ENCODE data around the gene SMTNL2. TPM values are rescaled to one million over a fixed set of nuclear protein-coding genes. Genes with fewer than 3 reads are reported as not detected.

The SMTNL2 gene
- polyA plus RNA-seq, 1 of the 3 experiments (the other 2 are of a cell fraction), result not detected

- ChIA-PET POLR2A (no interaction called here), CTCF (interaction anchor here (1.1 to 5.1 kb wide), 5 partner anchors 9 to 43 kb away, joined by 3 to 59 read pairs (median 8); partner anchors contain the start of gene SMTNL2)
- Histone ChIP-seq H3F3A (replicated peaks; ENCODE audit: insufficient read depth) (no peaks in the 10 kb centered on the region), H3K36me3 (replicated peaks in 1 of 2; ENCODE audit: control insufficient read depth in 1 of 2, insufficient read depth in 2 of 2, low read length in 1 of 2) (no peaks in the 10 kb centered on the region), H3K4me2 (no peak overlapping the region), H4K20me1 (ENCODE audit: insufficient read depth) (no peaks in the 10 kb centered on the region), H3K4me1 (ENCODE audit: control insufficient read depth in 1 of 2, insufficient read depth in 2 of 2, low read depth in 1 of 2, low read length in 1 of 2) (no peaks in the 10 kb centered on the region), H3K27ac (ENCODE audit: low read depth in 2 of 2, low read length in 1 of 2) (no peak overlapping the region), H3K9ac (no peak overlapping the region), H3K9me2 (no peaks in the 10 kb centered on the region), H3K27me3 (ENCODE audit: insufficient read depth) (peaks cover 22% of the 10 kb centered on the region; the same call in 1 of the 2 replicates), H2AFZ (ENCODE audit: low read depth) (no peak overlapping the region), H3K79me2 (ENCODE audit: insufficient read depth) (no peaks in the 10 kb centered on the region), H3K9me3 (no peaks in the 10 kb centered on the region), H3K4me3 (ENCODE audit: low read depth in 2 of 2, low read length in 1 of 2) (no peak overlapping the region)
- WGBS (ENCODE audit: low lambda C conversion rate), result 77% methylated on average over 6 of the region's 6 CpGs
- TF ChIP-seq GABPA (IDR thresholded peaks at IDR 0.05; ENCODE audit: low read depth) (no peak), TEAD4 (IDR thresholded peaks at IDR 0.05; ENCODE audit: borderline replicate concordance, insufficient read depth) (no peak), YY1 (IDR thresholded peaks at IDR 0.05; ENCODE audit: low read depth) (no peak), RAD21 (IDR thresholded peaks at IDR 0.05; ENCODE audit: low read length) (no peak), USF2 (IDR thresholded peaks at IDR 0.05; ENCODE audit: borderline replicate concordance, low read depth, low read length) (no peak), MXI1 (IDR thresholded peaks at IDR 0.05; ENCODE audit: low read depth, low read length) (no peak), SIN3A (IDR thresholded peaks at IDR 0.05; ENCODE audit: borderline replicate concordance, low read depth, low read length) (no peak)
- TF ChIP-seq, protein P1, sequence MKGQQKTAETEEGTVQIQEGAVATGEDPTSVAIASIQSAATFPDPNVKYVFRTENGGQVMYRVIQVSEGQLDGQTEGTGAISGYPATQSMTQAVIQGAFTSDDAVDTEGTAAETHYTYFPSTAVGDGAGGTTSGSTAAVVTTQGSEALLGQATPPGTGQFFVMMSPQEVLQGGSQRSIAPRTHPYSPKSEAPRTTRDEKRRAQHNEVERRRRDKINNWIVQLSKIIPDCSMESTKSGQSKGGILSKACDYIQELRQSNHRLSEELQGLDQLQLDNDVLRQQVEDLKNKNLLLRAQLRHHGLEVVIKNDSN (IDR thresholded peaks at IDR 0.05; ENCODE audit: borderline replicate concordance, low read depth), result no peak
- DNase-seq, result no peak
Measured at GRCh38 chr17:4610656-4611055, 26.3 kb downstream of the SMTNL2 start.

- 67% methylated on average over 9 of the region's 9 CpGs for WGBS (ENCODE audit: low lambda C conversion rate)
- no peak for DNase-seq
Measured at GRCh38 chr17:4616476-4616875, 32.1 kb downstream of the SMTNL2 start.

More at GRCh38 chr17:4616476-4616875, 32.1 kb downstream of the SMTNL2 start:
- Histone ChIP-seq H3K9ac (no peak overlapping the region), H3F3A (replicated peaks; ENCODE audit: insufficient read depth) (no peaks in the 10 kb centered on the region), H3K9me3 (no peaks in the 10 kb centered on the region), H3K27me3 (ENCODE audit: insufficient read depth) (peaks cover 11% of the 10 kb centered on the region; the same call in 1 of the 2 replicates), H3K9me2 (no peaks in the 10 kb centered on the region), H3K4me1 (ENCODE audit: control insufficient read depth in 1 of 2, insufficient read depth in 2 of 2, low read depth in 1 of 2, low read length in 1 of 2) (no peaks in the 10 kb centered on the region; a peak in 1 of 4 replicates), H3K4me3 (ENCODE audit: low read depth in 2 of 2, low read length in 1 of 2) (no peak overlapping the region), H4K20me1 (ENCODE audit: insufficient read depth) (no peaks in the 10 kb centered on the region), H2AFZ (ENCODE audit: low read depth) (no peak overlapping the region), H3K36me3 (replicated peaks in 1 of 2; ENCODE audit: control insufficient read depth in 1 of 2, insufficient read depth in 2 of 2, low read length in 1 of 2) (no peaks in the 10 kb centered on the region), H3K27ac (ENCODE audit: low read depth in 2 of 2, low read length in 1 of 2) (no peak overlapping the region), H3K4me2 (no peak overlapping the region), H3K79me2 (ENCODE audit: insufficient read depth) (no peaks in the 10 kb centered on the region)
- CTCF ChIA-PET, result interaction anchor here (1.0 to 3.7 kb wide), 6 partner anchors 9 to 49 kb away, joined by 3 to 32 read pairs (median 4); no protein-coding TSS in a partner anchor
- POLR2A ChIA-PET, result no interaction called here
- TF ChIP-seq ELF1 (IDR thresholded peaks at IDR 0.05) (no peak), GATA2 (CRISPR knock-in tag; IDR thresholded peaks at IDR 0.05) (no peak), NFIC (IDR thresholded peaks at IDR 0.05; ENCODE audit: borderline replicate concordance) (no peak), YY1 (IDR thresholded peaks at IDR 0.05; ENCODE audit: low read depth) (no peak), GABPA (IDR thresholded peaks at IDR 0.05; ENCODE audit: low read depth) (no peak), JUND (IDR thresholded peaks at IDR 0.05) (no peak), SMC3 (IDR thresholded peaks at IDR 0.05; ENCODE audit: low read depth, low read length) (no peak), USF2 (IDR thresholded peaks at IDR 0.05; ENCODE audit: borderline replicate concordance, low read depth, low read length) (no peak), POLR2AphosphoS5 (IDR thresholded peaks at IDR 0.05; ENCODE audit: low read depth, low read length) (no peak), TEAD4 (IDR thresholded peaks at IDR 0.05; ENCODE audit: borderline replicate concordance, insufficient read depth) (no peak), IRF3 (IDR thresholded peaks at IDR 0.05; ENCODE audit: low read depth, low read length) (no peak)
- TF ChIP-seq, protein P2, sequence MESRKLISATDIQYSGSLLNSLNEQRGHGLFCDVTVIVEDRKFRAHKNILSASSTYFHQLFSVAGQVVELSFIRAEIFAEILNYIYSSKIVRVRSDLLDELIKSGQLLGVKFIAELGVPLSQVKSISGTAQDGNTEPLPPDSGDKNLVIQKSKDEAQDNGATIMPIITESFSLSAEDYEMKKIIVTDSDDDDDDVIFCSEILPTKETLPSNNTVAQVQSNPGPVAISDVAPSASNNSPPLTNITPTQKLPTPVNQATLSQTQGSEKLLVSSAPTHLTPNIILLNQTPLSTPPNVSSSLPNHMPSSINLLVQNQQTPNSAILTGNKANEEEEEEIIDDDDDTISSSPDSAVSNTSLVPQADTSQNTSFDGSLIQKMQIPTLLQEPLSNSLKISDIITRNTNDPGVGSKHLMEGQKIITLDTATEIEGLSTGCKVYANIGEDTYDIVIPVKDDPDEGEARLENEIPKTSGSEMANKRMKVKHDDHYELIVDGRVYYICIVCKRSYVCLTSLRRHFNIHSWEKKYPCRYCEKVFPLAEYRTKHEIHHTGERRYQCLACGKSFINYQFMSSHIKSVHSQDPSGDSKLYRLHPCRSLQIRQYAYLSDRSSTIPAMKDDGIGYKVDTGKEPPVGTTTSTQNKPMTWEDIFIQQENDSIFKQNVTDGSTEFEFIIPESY (IDR thresholded peaks at IDR 0.05; ENCODE audit: borderline replicate concordance, low read depth), result no peak

Data from SK-N-SH (cell line).